ELF-1 (cell line): Measurements from ENCODE around the gene OR2H1.

Experiments used
- DNase-seq: peaks from one replicate; pipeline ENCODE4 v3.0.0-alpha.2; 2016; ENCODE audit warnings: low read depth, low spot score

The OR2H1 gene

DNA sequence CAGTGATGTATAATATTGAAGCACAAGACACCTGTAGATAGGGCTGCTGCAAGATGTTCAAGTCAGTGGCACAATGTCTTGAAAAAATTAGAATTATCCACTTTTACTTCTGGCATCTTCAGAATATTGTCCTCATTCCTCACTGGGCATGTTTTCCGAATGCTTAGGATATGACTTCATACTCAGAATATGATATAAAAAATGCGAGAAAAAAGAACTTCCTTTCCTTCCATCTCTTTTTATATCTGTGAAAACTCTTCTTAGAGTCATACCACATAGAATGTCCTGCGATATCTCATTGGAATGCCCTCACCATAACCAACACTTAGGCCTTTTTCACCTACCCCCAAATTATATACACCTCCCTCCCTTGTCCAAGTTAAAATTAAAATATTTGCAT is 26.2 kb downstream of the OR2H1 start:
- no peak for DNase-seq

DNA sequence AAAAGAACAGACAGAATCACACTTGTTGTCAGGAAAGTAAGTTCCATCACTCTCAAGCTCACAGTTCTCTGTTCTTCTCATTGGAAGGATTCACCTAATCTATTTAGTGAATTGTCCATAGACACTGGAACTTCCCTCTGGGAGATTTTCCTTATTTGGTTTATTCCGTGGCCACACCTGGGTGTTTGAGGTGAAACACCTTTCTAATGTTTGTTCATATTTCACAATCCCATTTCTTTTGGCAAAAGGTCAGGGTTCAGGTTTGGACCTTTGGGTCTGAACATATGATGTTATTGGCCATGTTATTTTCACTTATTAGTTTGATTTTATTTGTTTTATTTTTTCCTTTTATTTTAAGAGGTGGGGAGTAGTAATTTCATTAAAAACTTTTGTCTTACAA is 26.8 kb downstream of the OR2H1 start:
- DNase-seq, result no peak

DNA sequence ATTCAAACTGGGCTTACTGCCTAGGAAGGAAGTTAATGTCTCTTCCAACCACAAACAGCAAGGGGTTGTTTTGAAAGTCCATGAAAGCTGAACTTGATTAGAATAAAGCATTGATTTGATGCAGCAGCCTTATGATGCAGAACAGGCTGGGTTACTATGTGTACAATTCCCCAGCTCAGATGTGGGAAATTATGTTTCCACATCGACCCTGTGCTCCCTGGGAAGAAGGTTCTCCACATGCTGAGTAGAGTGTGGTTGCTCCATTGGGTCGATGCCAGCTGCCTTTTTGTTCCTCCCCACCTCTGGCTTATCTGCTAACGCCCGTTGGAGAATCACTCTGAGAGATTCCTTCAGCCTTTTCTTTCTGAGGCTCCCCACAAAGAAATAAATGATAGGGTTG is 29.6 kb downstream of the OR2H1 start:
- no peak for DNase-seq

DNA sequence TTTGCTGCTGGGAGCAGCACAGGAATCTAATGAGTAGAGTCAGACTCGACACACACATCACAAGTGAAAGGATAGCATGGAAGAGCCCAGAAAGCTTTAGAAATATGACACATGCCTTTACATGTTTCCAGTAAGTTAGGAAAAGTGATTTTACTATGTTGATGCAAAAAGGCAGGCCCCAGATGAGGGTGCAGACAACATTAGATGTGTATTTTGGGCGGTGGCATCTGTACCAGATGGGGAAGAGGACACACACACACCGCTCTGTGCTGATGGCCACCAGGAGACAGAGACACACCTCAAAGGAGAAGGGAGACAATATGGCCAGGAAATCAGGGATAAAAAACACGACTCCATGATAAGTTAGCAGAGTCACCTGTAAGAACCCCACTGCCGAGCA is 30.2 kb downstream of the OR2H1 start:
- DNase-seq, result no peak

DNA sequence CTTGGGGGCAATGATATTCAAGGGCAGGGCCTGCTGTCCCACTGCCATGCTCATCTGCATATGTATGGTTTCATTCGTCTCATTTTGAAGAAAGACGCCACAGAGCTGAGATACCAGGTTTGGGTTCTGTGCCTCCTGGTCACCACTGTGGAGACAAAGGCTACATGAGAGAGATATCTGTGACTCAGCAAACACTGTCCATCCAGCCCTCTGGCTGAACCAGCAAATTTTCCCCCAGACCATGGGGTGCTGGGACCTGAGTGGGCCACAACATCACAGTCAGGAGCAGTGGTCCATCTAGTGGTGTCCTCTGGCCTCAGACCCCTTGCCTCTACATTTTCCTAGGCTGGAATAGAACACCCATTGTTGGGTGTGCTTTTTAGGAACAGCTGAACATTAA is 30.7 kb downstream of the OR2H1 start, which contains the start of gene MAS1L:
TSS of gene MAS1L (minus strand) at position 297 of the 400 bp plus-strand sequence. CDS start at position 243, 54 bp downstream.
- no peak for DNase-seq

DNA sequence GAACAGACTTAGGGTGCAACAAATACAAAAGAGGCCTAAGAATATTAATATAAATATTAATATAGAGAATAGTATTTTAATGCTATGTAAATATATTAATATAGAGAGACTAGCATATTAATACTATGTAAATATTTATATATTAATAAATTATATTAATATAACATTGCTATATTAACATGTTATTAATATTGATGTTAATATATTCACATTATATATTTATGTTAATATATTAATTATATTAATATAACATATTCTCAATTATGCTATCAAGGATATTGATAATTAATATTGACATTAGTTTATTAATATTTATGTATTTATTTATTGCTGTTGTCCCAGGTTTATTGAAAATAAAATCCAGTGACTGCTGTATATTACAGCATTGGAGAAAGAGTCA is 31.9 kb downstream of the OR2H1 start:
- no peak for DNase-seq

DNA sequence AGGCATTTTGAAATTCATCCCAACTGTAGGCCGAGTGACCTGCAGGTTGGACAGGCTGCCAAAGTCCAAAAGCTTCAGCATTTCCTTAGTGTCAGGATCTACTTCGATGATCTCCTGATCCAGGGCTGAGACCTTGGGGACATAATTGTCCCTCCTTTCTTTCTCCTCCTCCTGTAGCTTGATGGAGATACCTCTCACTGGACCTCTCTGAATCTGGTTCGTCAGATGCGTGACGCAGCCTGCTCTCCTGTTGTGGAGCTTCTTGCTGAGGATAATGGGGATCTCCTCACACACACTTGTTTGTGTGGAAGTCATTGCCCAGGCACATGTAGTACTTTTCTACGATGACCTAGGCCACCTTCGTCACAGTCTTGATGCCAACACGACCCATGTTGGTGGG is 32.3 kb downstream of the OR2H1 start:
- no peak for DNase-seq

DNA sequence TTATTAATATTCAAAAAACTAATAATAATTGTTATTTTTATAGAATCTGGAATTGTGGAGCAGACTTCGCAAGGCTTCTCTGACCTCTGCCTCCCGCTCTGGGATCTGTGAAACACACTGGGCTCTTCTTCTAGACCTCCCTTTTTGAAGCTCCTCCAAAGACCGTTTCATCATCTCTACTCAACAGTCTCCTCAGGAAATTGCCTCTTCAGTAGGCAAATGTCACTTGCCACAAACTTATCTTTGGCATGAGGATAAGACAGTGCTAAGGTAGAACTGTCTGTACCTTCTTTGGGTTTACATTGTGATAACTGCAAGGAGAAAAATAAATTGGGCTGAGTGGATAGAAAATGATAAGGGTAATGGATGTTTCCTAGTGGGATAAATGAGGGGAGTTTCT is 33.1 kb downstream of the OR2H1 start:
- DNase-seq, result no peak

DNA sequence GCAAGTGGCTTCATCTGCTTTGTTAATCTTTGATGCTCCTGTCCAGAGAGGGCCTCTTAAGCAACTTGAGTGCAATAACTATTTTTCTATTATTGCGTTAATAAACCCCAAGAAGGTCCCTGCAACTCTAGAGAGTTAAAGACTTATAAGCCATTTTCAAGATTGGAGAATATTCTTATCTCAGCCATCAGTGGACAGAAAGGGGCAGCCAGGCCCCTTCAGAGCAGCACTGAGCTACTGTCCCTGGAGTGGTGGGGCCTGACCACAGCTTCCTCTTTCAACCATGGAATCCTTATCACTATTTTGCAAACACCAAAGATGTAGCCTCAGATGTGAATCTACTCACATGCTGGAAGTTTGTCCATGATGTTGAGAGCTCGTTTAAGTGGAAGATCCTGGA is 33.6 kb downstream of the OR2H1 start:
- no peak for DNase-seq

DNA sequence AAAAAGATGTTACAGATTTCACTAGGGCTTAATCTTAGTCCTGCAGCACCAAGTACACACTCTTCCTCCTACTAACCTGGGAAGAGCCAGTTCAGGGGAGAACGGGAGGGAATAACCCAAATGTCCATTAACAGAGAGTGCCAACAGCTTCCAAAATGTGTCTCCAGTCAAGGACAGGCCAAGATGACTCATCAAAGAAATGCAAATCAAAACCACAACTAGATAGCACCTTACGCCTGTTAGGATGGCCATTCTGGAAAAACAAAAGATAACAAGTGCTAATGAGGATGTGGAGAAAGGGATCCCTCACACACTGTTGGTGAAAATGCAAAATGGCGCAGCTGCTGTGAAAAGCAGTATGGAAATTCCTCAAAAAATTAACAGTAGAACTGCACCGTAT is 34.6 kb downstream of the OR2H1 start:
- no peak for DNase-seq

DNA sequence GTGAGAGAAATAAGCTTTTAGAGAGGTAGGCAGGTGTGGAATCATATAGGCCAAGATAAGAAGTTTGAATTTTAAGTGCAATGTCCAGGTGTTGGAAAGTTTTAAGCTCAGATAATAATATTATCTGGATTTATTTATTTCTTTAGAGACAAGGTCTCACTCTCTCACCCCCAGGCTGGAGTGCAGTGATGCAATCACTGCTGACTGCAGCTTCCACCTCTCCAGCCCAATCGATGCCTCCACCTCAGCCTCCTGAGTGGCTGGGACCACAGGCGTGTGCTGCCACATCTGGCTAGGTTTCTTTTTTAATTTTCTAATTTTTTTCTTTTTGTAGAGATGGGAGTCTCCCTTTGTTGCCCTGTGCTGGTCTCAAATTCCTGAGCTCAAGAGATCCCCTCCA is 36.3 kb downstream of the OR2H1 start:
- DNase-seq, result no peak

DNA sequence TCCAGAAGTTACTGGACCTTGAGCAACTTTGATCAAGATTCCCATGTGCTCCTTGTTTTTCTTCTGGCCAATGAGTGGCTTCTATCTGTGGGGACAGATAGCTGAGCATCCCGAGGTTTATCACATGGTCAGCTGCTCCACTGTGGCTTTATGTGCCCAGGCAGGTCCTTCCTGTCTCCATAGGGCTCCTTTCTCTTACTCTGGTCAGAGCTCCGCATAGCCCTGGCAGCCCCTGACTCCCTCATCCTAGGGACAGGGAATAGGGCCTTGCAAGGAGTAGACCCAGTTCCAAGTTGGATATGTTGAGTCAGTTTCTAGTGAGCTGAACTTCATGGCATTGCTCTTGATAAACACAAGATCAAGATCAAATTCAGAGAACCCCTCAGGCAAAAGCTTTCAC is 37.2 kb downstream of the OR2H1 start:
- DNase-seq, result no peak

DNA sequence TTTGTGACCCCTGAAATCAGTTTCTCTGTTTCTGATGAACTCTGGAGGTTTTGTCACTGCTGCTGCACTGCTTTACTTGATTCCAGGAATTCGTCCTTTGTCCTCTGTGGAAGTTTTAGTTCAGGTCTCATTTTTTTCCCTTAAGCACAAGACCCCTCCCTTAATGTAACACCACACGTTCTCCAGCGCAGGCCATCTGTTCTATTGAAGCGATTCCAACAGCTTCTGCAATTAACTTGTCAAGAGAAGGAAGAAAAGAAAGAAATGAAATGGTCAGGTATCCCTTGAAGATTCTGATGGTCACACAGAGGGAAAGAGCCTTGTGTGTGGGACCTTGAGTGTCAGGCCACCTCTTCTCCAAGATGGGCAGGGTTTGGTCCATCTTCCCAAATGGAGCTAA is 38.6 kb downstream of the OR2H1 start:
- no peak for DNase-seq

DNA sequence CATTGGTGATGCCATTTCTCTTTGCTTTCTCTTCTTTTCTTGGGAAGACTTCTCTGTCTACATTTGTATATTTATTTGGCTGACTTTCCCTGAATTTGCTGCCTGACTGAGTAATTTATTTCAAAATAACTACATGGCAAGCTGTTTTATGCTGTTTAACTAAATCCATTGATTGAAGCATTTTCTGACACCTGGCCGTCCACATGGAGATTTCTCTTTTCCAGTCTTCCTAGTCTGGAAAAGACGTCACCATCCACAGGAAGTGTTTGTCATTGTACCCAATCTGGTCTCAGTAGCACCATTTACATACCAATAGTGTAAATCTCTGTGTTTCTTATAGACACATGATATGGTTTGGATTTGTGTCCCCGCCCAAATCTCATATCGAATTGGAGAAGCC is 40.0 kb downstream of the OR2H1 start:
- no peak for DNase-seq

DNA sequence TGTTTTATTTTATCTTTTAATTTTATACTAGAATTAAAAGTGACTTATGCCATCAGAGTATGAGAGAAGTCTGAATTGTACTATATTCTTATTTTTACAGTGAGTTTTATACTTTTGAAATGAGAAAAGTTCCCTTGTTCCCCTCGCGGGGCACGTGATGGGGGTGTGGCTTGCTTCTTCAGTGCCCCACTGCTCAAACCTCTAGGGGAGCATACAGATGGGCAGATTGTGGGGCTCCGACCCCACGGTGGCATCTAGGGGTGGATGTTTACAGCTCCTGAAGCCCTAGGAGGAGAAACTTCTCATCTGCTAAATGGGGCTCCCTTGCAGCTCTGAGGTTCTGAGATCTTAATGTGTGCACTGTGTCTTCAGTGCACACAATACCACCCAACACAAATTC is 42.7 kb downstream of the OR2H1 start:
- no peak for DNase-seq

DNA sequence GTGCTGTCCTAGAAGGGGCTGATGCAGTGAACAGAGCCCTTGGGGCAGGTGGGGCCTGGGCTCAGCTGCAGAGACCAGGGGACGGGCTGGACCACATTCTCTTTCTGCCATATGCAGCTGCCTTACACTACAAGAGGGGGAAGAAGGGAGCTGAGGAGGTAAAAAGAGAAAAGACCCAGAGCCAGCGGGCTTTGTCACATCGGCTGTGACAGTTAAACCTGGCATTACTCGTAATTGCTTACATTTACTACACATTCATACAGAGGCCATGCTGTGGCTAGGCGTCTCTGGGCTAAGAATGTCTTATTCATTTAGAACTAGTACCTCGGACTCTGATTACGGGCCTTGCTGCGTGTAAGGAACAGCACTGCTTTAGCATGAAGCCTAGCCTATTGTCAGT is 43.6 kb downstream of the OR2H1 start:
- DNase-seq, result no peak

DNA sequence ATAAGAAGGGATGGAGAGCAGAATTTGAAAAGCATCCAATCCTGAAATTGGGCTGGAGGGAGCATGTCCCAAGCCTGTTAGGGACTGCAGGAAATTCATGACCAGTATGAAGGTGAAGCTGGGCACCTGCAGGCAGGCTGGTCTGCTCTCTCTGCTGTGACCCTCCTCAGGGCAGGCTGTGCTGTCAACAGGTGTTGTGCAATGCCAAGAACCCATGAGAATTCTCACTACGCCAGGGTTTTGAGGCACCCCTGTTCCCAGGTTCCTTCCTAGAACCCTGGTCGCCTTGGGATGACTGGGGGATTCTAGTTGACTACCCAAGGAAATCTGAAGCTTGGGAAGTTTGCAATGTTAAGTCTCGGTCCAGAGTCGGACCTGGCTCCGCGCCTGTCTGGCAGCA is 44.2 kb downstream of the OR2H1 start:
- no peak for DNase-seq

DNA sequence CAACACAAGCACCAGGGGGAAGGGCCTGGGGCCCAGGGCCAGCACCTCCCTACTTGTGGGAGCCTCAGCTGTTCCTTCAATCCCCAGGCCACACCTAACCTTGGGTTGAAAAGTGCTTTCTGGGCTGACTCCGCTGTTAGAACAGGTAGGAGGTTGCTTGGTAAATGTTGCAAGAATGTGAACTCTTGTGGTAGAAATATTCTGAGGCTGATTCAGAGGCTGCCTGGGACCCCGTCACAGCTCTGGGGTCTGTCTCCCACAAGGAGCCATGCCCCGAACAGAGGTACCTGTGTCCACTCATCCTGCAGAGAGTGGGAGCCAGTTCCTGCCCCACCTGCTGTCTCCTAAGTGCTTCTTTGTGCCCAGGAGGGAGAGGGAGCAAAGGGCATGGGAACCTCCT is 45.2 kb downstream of the OR2H1 start:
- no peak for DNase-seq

DNA sequence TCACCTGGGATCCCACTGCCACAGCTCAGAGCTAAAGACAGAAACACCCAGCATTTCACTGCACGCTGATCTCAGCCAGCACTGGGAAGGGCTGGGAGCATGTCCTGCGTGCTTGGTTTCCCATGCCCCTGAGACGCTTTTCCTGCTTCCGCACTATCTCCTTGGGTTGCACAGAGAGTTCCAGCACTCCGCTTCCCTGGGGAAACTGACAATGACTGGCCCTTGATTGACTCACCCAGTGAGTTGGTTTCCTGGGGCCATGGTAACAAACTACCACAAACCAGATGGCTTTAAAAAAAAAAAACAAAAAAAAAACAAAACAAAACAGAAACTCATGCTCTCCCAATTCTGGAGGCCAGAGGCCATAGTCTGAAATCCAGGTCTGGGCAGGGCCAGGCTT is 45.6 kb downstream of the OR2H1 start:
- no peak for DNase-seq

DNA sequence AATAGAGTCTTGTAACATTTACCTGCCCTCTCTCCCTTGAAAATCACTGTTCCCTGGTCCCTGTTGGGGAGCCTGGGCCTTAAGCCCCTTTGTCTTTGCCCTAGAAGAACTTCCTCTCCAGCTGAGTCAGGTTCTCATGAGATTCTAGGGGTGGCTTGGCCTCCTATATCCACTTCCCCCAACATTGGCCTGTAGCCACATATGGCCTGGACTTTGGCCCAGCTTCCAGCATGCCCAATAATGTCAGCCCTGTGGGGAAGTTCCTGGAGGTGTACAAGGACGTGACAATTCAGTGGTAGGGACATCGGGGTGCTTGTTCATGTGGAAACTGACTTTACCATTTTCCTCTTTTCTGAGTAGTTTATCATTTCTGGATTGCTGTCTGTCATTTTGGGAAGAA is 48.0 kb downstream of the OR2H1 start:
- no peak for DNase-seq

DNA sequence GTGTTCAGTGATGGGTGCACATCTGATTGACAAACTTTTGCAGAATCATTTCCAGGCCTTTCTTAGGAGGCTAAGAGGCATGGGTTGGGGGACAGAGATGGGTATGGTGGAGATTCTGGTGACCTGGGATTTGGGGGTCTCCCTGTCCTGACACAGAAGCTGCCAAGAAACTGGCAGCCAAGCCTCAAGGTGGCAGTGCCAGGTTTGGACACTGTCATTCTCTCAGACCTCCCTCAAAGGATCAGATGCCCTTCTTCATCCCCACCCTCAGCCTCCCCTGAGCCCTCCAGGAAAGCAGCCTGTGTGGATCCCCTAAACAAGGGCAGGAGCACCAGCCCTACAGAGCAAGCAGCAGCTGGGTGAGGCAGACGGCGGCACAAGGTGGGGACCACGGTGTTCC is 48.9 kb downstream of the OR2H1 start:
- DNase-seq, result no peak

DNA sequence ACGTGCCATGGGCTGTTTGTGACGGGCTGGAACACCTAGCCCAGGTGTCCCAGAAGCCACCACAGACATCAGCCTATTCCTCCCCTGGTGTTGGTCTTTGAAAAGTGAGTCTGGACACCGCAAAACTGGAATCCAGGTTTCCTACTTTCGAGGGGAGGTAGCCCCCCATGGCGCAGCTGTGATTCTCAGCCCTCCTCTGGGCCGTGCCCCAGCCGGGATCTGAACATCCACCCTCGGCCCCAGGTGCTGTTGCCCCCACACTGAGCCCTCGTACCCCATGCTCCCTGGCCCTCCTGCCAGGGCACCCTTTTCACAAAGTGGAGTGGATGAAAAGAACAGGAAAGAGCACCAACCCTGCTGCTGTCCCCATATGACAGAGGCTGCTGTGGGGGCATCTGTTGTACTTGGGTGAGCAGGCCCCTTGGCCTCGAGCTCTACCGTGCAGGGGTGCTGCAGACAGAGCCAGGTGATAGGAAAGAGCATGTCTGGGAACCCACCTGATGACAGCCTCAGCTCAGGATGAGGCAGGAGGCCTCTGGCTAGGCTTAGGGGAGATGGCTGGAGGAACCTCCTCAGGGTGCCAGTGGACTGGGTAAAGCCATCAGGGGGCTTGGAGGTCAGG is 49.6 kb downstream of the OR2H1 start:
- no peak for DNase-seq

DNA sequence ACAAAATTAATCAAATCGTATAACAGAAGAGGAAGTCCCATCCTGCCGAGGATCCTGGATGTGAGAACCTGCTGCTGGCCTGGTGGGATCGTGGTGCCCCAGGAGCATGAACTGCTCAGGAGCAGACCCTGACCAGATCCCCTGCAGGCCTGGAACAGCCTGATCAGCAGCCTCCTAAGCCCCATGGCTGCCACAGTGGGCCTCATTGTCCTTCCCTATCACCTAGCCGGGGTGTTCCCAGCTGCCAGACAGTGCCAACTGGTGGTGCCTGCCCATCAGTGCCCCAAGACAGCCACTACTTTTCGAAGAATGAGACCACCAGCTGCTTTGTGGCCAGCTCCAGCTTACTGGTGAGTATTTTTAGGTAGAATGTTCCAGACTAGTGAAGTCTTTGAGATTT is 50.4 kb downstream of the OR2H1 start:
- no peak for DNase-seq

DNA sequence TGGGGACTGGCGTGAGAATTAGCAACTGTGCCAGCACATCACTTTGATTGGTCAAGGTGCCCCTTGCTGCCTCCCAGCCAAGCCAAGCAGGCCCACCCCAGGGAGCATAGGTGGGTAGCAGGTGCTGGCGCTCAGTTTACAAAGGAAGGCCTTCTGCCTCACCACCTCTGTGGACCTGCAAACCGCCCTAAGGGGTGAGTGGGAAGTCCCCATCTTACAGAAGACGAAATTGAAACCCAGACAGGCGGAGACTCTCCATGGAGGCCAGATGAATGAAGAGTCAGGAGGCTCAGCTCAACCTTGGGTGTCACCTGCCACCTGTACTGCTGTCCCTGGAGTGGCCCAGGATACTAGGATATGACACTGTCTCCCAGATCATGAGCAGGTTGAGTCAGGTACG is 52.3 kb downstream of the OR2H1 start:
- no peak for DNase-seq
